ENCODE measurements around the gene NOL4L.

NOL4L gene

DNA sequence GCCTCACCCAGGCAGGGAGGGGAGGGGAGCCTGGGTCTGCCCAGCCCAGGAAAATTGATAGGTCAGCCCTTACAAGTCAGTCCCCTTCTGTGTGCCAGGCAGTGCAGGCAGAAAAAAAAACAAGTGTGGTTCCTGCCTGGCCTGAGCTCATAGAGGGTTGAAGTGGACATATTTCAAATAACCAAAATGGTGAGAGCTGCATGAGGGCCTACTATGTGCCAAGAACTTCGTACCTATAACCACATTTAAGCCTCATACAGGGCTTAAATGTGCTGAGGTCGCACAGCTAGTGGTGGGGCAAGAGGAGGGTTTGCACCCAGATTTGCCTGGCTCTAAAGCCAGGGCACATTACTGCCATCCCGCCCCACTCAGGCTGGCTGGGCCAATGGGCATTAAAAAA, 6.9 kb upstream of the NOL4L start:
- no peak for DNase-seq
- Histone ChIP-seq H2BK5ac (ENCODE audit: low read length) (no peak overlapping the region), H3K27ac (ENCODE audit: low read depth, low read length) (no peak overlapping the region), H3K4me1 (ENCODE audit: control insufficient read depth, low read depth, low read length) (no peaks in the 10 kb centered on the region), H3K36me3 (ENCODE audit: control insufficient read depth, insufficient read depth, low read length) (no peaks in the 10 kb centered on the region), H3K9ac (ENCODE audit: low read length) (no peak overlapping the region), H4K5ac (ENCODE audit: low read length) (no peak overlapping the region), H2BK15ac (replicated peaks; ENCODE audit: low read depth) (no peak overlapping the region), H4K8ac (ENCODE audit: low read depth, low read length) (no peak overlapping the region), H3K23ac (ENCODE audit: low read length) (no peak overlapping the region), H3K4me3 (ENCODE audit: low read length) (no peak overlapping the region), H3K79me2 (ENCODE audit: control insufficient read depth, insufficient read depth, low read length) (no peaks in the 10 kb centered on the region), H2BK120ac (ENCODE audit: low read depth, low read length) (no peak overlapping the region), H2AK5ac (ENCODE audit: low read length) (no peak overlapping the region), H3K4ac (ENCODE audit: low read depth, low read length) (no peak overlapping the region), H3K27me3 (ENCODE audit: insufficient read depth, low read length, poor library complexity) (peaks cover 3% of the 10 kb centered on the region), H3K4me2 (ENCODE audit: low read length) (no peak overlapping the region), H3K18ac (ENCODE audit: low read length) (no peak overlapping the region), H3K79me1 (ENCODE audit: low read length) (no peaks in the 10 kb centered on the region), H3K56ac (ENCODE audit: low read length) (no peak overlapping the region)
- WGBS (ENCODE audit: extremely low coverage, insufficient coverage, low lambda C conversion rate) = no CpG with 5 or more reads among the region's 3 CpGs

- no peak overlapping the region for H4K5ac ChIP-seq (ENCODE audit: low read length)
- no peak overlapping the region for H2BK120ac ChIP-seq (ENCODE audit: low read depth, low read length)
- no CpG with 5 or more reads among the region's 5 CpGs for WGBS (ENCODE audit: extremely low coverage, insufficient coverage, low lambda C conversion rate)
- H3K18ac ChIP-seq (ENCODE audit: low read length) = no peak overlapping the region
- no peak overlapping the region for H3K23ac ChIP-seq (ENCODE audit: low read length)
- H2AK5ac ChIP-seq (ENCODE audit: low read length) = no peak overlapping the region
- H3K27me3 ChIP-seq (ENCODE audit: insufficient read depth, low read length, poor library complexity) = peaks cover 10% of the 10 kb centered on the region
- H3K4ac ChIP-seq (ENCODE audit: low read depth, low read length) = no peak overlapping the region
- H3K4me1 ChIP-seq (ENCODE audit: control insufficient read depth, low read depth, low read length) = no peaks in the 10 kb centered on the region
- H2BK15ac ChIP-seq (replicated peaks; ENCODE audit: low read depth) = no peak overlapping the region
- H3K56ac ChIP-seq (ENCODE audit: low read length) = no peak overlapping the region
- H3K4me2 ChIP-seq (ENCODE audit: low read length) = no peak overlapping the region
- H3K4me3 ChIP-seq (ENCODE audit: low read length) = no peak overlapping the region
- DNase-seq = no peak
- no peaks in the 10 kb centered on the region for H3K79me1 ChIP-seq (ENCODE audit: low read length)
- no peaks in the 10 kb centered on the region for H3K79me2 ChIP-seq (ENCODE audit: control insufficient read depth, insufficient read depth, low read length)
- H3K9ac ChIP-seq (ENCODE audit: low read length) = no peak overlapping the region
- H3K36me3 ChIP-seq (ENCODE audit: control insufficient read depth, insufficient read depth, low read length) = no peaks in the 10 kb centered on the region
- no peak overlapping the region for H3K27ac ChIP-seq (ENCODE audit: low read depth, low read length)
- H2BK5ac ChIP-seq (ENCODE audit: low read length) = no peak overlapping the region
- H4K8ac ChIP-seq (ENCODE audit: low read depth, low read length) = no peak overlapping the region
Observed at GRCh38 chr20:32589769-32590168, 4.6 kb upstream of the NOL4L start.

- no peak overlapping the region for H4K5ac ChIP-seq (ENCODE audit: low read length)
- H3K27ac ChIP-seq (ENCODE audit: low read depth, low read length) = no peak overlapping the region
- H2AK5ac ChIP-seq (ENCODE audit: low read length) = no peak overlapping the region
- no peak overlapping the region for H2BK15ac ChIP-seq (replicated peaks; ENCODE audit: low read depth)
- H3K23ac ChIP-seq (ENCODE audit: low read length) = no peak overlapping the region
- H3K18ac ChIP-seq (ENCODE audit: low read length) = no peak overlapping the region
- H3K9ac ChIP-seq (ENCODE audit: low read length) = no peak overlapping the region
- no peak overlapping the region for H3K56ac ChIP-seq (ENCODE audit: low read length)
- no peaks in the 10 kb centered on the region for H3K79me2 ChIP-seq (ENCODE audit: control insufficient read depth, insufficient read depth, low read length)
- H3K4me2 ChIP-seq (ENCODE audit: low read length) = no peak overlapping the region
- WGBS (ENCODE audit: extremely low coverage, insufficient coverage, low lambda C conversion rate) = no CpG with 5 or more reads among the region's 5 CpGs
- no peaks in the 10 kb centered on the region for H3K36me3 ChIP-seq (ENCODE audit: control insufficient read depth, insufficient read depth, low read length)
- H2BK120ac ChIP-seq (ENCODE audit: low read depth, low read length) = no peak overlapping the region
- H3K4ac ChIP-seq (ENCODE audit: low read depth, low read length) = no peak overlapping the region
- H3K4me3 ChIP-seq (ENCODE audit: low read length) = no peak overlapping the region
- H4K8ac ChIP-seq (ENCODE audit: low read depth, low read length) = no peak overlapping the region
- H3K4me1 ChIP-seq (ENCODE audit: control insufficient read depth, low read depth, low read length) = no peaks in the 10 kb centered on the region
- no peak overlapping the region for H2BK5ac ChIP-seq (ENCODE audit: low read length)
- no peaks in the 10 kb centered on the region for H3K79me1 ChIP-seq (ENCODE audit: low read length)
- DNase-seq = no peak
- peaks cover 10% of the 10 kb centered on the region for H3K27me3 ChIP-seq (ENCODE audit: insufficient read depth, low read length, poor library complexity)
Observed at GRCh38 chr20:32589256-32589655, 4.1 kb upstream of the NOL4L start.

GRCh38 chr20:32588040-32588439, 2.9 kb upstream of the NOL4L start:
- Histone ChIP-seq H3K27me3 (ENCODE audit: insufficient read depth, low read length, poor library complexity) (peaks cover 10% of the 10 kb centered on the region), H3K23ac (ENCODE audit: low read length) (no peak overlapping the region), H3K56ac (ENCODE audit: low read length) (no peak overlapping the region), H2AK5ac (ENCODE audit: low read length) (no peak overlapping the region), H3K27ac (ENCODE audit: low read depth, low read length) (no peak overlapping the region), H3K4ac (ENCODE audit: low read depth, low read length) (no peak overlapping the region), H3K4me3 (ENCODE audit: low read length) (no peak overlapping the region), H4K8ac (ENCODE audit: low read depth, low read length) (no peak overlapping the region), H3K4me1 (ENCODE audit: control insufficient read depth, low read depth, low read length) (no peaks in the 10 kb centered on the region), H3K36me3 (ENCODE audit: control insufficient read depth, insufficient read depth, low read length) (no peaks in the 10 kb centered on the region), H4K5ac (ENCODE audit: low read length) (no peak overlapping the region), H3K79me2 (ENCODE audit: control insufficient read depth, insufficient read depth, low read length) (no peaks in the 10 kb centered on the region), H2BK15ac (replicated peaks; ENCODE audit: low read depth) (no peak overlapping the region), H2BK120ac (ENCODE audit: low read depth, low read length) (no peak overlapping the region), H3K79me1 (ENCODE audit: low read length) (no peaks in the 10 kb centered on the region), H3K18ac (ENCODE audit: low read length) (no peak overlapping the region), H2BK5ac (ENCODE audit: low read length) (no peak overlapping the region), H3K9ac (ENCODE audit: low read length) (no peak overlapping the region), H3K4me2 (ENCODE audit: low read length) (no peak overlapping the region)
- WGBS (ENCODE audit: extremely low coverage, insufficient coverage, low lambda C conversion rate) = no CpG with 5 or more reads among the region's 5 CpGs
- DNase-seq = no peak

DNA sequence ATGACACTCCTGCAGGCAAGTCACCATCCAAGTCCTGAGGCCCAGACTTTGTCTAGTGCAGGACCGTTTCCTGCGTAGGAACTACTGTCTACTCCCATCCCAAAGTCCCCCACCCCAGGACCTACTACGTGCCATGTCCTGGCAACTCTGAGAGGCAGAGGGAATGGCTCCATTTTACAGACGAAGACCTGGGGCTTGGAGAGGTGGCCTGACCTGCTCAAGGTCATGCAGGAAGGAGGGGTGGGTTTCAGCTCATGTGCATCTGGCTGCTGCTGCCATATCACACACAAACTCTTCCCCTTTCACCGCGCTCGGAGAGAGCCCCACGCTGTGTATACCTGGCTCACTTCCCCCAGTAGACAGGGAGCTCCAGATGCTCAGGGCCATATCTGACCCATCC, 1.2 kb upstream of the NOL4L start:
- Histone ChIP-seq H3K4me2 (ENCODE audit: low read length) (no peak overlapping the region), H3K18ac (ENCODE audit: low read length) (no peak overlapping the region), H3K4ac (ENCODE audit: low read depth, low read length) (no peak overlapping the region), H3K9ac (ENCODE audit: low read length) (no peak overlapping the region), H4K5ac (ENCODE audit: low read length) (no peak overlapping the region), H2BK15ac (replicated peaks; ENCODE audit: low read depth) (no peak overlapping the region), H3K27me3 (ENCODE audit: insufficient read depth, low read length, poor library complexity) (peaks cover 10% of the 10 kb centered on the region), H3K27ac (ENCODE audit: low read depth, low read length) (no peak overlapping the region), H2BK120ac (ENCODE audit: low read depth, low read length) (no peak overlapping the region), H2BK5ac (ENCODE audit: low read length) (no peak overlapping the region), H4K8ac (ENCODE audit: low read depth, low read length) (no peak overlapping the region), H3K4me1 (ENCODE audit: control insufficient read depth, low read depth, low read length) (peaks cover 1% of the 10 kb centered on the region), H3K23ac (ENCODE audit: low read length) (no peak overlapping the region), H3K36me3 (ENCODE audit: control insufficient read depth, insufficient read depth, low read length) (no peaks in the 10 kb centered on the region), H3K79me1 (ENCODE audit: low read length) (no peaks in the 10 kb centered on the region), H2AK5ac (ENCODE audit: low read length) (no peak overlapping the region), H3K56ac (ENCODE audit: low read length) (no peak overlapping the region), H3K4me3 (ENCODE audit: low read length) (no peak overlapping the region), H3K79me2 (ENCODE audit: control insufficient read depth, insufficient read depth, low read length) (no peaks in the 10 kb centered on the region)
- WGBS (ENCODE audit: extremely low coverage, insufficient coverage, low lambda C conversion rate) = no CpG with 5 or more reads among the region's 8 CpGs
- DNase-seq = no peak

DNA sequence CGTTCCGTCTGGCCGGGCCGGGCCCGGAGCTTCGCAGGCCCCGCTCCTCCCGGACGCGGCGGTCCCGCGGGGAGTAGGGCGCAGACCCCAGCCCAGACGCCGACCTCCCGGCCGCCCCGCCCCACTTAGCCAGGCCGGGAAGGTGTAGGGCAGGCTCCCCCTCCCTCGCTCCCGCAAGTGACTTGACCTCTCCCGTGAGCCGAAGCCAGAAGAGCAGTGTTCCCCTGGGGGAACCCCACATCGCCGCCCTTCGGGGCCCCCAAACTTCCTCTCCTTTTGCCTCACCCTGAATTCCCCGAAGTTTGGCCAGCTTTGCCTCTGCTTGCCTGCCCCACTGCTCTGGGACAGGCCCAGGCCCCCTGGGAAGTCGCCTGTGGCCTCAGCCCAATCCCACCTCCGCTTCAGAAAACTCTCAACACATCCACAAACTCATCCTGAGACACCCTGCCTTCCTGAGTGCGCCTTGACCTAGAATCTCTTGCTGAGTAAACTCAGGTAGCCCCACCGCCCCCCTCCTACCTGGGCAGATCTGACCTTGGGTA, 524 bp upstream of the NOL4L start:
- no peak for DNase-seq
- Histone ChIP-seq H3K9ac (ENCODE audit: low read length) (no peak overlapping the region), H3K56ac (ENCODE audit: low read length) (peak overlapping the region; percentile 34), H2BK120ac (ENCODE audit: low read depth, low read length) (no peak overlapping the region), H3K36me3 (ENCODE audit: control insufficient read depth, insufficient read depth, low read length) (no peaks in the 10 kb centered on the region), H3K27me3 (ENCODE audit: insufficient read depth, low read length, poor library complexity) (peaks cover 10% of the 10 kb centered on the region), H2AK5ac (ENCODE audit: low read length) (no peak overlapping the region), H3K4me1 (ENCODE audit: control insufficient read depth, low read depth, low read length) (peaks cover 3% of the 10 kb centered on the region), H3K27ac (ENCODE audit: low read depth, low read length) (no peak overlapping the region), H3K4me3 (ENCODE audit: low read length) (no peak overlapping the region), H3K79me1 (ENCODE audit: low read length) (no peaks in the 10 kb centered on the region), H4K8ac (ENCODE audit: low read depth, low read length) (no peak overlapping the region), H3K79me2 (ENCODE audit: control insufficient read depth, insufficient read depth, low read length) (no peaks in the 10 kb centered on the region), H2BK5ac (ENCODE audit: low read length) (no peak overlapping the region), H3K4me2 (ENCODE audit: low read length) (peak overlapping the region; percentile 20), H3K23ac (ENCODE audit: low read length) (no peak overlapping the region), H2BK15ac (replicated peaks; ENCODE audit: low read depth) (no peak overlapping the region), H3K4ac (ENCODE audit: low read depth, low read length) (no peak overlapping the region), H4K5ac (ENCODE audit: low read length) (no peak overlapping the region), H3K18ac (ENCODE audit: low read length) (peak overlapping the region; percentile 42)
- WGBS (ENCODE audit: extremely low coverage, insufficient coverage, low lambda C conversion rate) = no CpG with 5 or more reads among the region's 32 CpGs

Measured in mesendoderm (in vitro differentiated cells).